Measurements from ENCODE around the gene CHCHD3.

GRCh38 chr7:132877573-132877972 is 204.3 kb downstream of the CHCHD3 start:
- TF ChIP-seq CTCF (IDR thresholded peaks at IDR 0.05; ENCODE audit: poor library complexity) (no peak), EZH2phosphoT487 (IDR thresholded peaks at IDR 0.05; ENCODE audit: low read depth, severe bottlenecking, unreplicated experiment) (no peak)

Measured in hepatocyte (in vitro differentiated cells).